CD14-positive monocyte (primary cell): ENCODE results near the gene ST7. TPM values are rescaled to one million over a fixed set of nuclear protein-coding genes. Genes with fewer than 3 reads are reported as not detected.

Source experiments
- DNase-seq, 3 donors: peaks; one replicate each; pipeline ENCODE4 v3.0.0-alpha.2; 2011 to 2022
- H2AFZ ChIP-seq: 2 replicates; pipeline ENCODE4 v1.6.0; 2012; ENCODE audit warnings: mild to moderate bottlenecking, low read depth, low read length, inconsistent platforms; ENCODE audit not compliant: insufficient read depth, poor library complexity, severe bottlenecking
- H3K27ac ChIP-seq, 2 donors: 1 replicate in 1 of 2; 2 replicates in 1 of 2; pipeline ENCODE4 v1.5.1; 2012 to 2013; ENCODE audit warnings: low read length in 2 of 2, control low read depth in 1 of 2, inconsistent platforms in 1 of 2, low read depth in 1 of 2, mild to moderate bottlenecking in 1 of 2
- H3K27me3 ChIP-seq, 2 donors: one replicate each; pipeline versions ENCODE4 v1.6.0 to v1.6.1; 2011 to 2013; ENCODE audit warnings: low read length in 2 of 2; ENCODE audit not compliant: control insufficient read depth in 2 of 2, insufficient read depth in 2 of 2
- H3K36me3 ChIP-seq, 2 donors: replicated peaks in 1 of 2; 1 replicate in 1 of 2; 2 replicates in 1 of 2; pipeline versions ENCODE4 v1.5.1 to v1.6.1; 2012 to 2013; ENCODE audit warnings: low read length in 2 of 2, control low read depth in 1 of 2, inconsistent platforms in 1 of 2, mild to moderate bottlenecking in 1 of 2; ENCODE audit not compliant: insufficient read depth in 2 of 2, control insufficient read depth in 1 of 2
- H3K4me1 ChIP-seq, 2 donors: 1 replicate in 1 of 2; 2 replicates in 1 of 2; pipeline versions ENCODE4 v1.5.1 to v1.6.1; 2012 to 2013; ENCODE audit warnings: low read length in 2 of 2, control low read depth in 1 of 2, inconsistent platforms in 1 of 2, mild to moderate bottlenecking in 1 of 2, moderate library complexity in 1 of 2; ENCODE audit not compliant: insufficient read depth in 2 of 2, control insufficient read depth in 1 of 2
- H3K4me2 ChIP-seq: replicated peaks from 2 replicates; pipeline ENCODE3; 2012; ENCODE audit warnings: low read length, moderate library complexity, mild to moderate bottlenecking; ENCODE audit not compliant: poor library complexity, severe bottlenecking; ENCODE audit errors: extremely low read depth
- H3K4me3 ChIP-seq, 3 experiments: fragments of 200-600 bp in 1 of 3; sonication (generic) in 1 of 3; replicated peaks in 1 of 3; 1 replicate in 2 of 3; 2 replicates in 1 of 3; pipeline ENCODE4 v1.5.1; 2011 to 2013; ENCODE audit warnings: low read length in 3 of 3, mild to moderate bottlenecking in 3 of 3, control low read depth in 2 of 3, low read depth in 2 of 3, inconsistent platforms in 1 of 3, moderate library complexity in 1 of 3
- H3K79me2 ChIP-seq: 2 replicates; pipeline ENCODE4 v1.6.0; 2012; ENCODE audit warnings: mild to moderate bottlenecking, control low read depth, inconsistent platforms, low read length, moderate library complexity; ENCODE audit not compliant: insufficient read depth
- H3K9ac ChIP-seq: 2 replicates; pipeline ENCODE4 v1.6.0; 2017; ENCODE audit warnings: low read length, mild to moderate bottlenecking; ENCODE audit not compliant: insufficient read depth, poor library complexity, severe bottlenecking
- H3K9me3 ChIP-seq, 2 donors: replicated peaks in 1 of 2; 1 replicate in 1 of 2; 2 replicates in 1 of 2; pipeline versions ENCODE4 v1.5.1 to v1.6.1; 2012 to 2013; ENCODE audit warnings: low read length in 2 of 2, control low read depth in 1 of 2; ENCODE audit not compliant: control insufficient read depth in 1 of 2, insufficient read depth in 1 of 2
- H4K20me1 ChIP-seq: 2 replicates; pipeline ENCODE4 v1.6.0; 2012; ENCODE audit warnings: mild to moderate bottlenecking, low read length, control low read depth, moderate library complexity; ENCODE audit not compliant: insufficient read depth
- H3K27ac Mint-ChIP-seq, 7 donors: one replicate each; pipeline ENCODE4 v1.8.0; 2020; ENCODE audit warnings: mild to moderate bottlenecking in 7 of 7, mixed read lengths in 7 of 7, moderate library complexity in 6 of 7, inconsistent platforms in 2 of 7
- H3K27me3 Mint-ChIP-seq, 3 donors: one replicate each; pipeline ENCODE4 v1.8.0; 2021 to 2022; ENCODE audit warnings: low read depth in 3 of 3, mild to moderate bottlenecking in 3 of 3, mixed read lengths in 3 of 3, moderate library complexity in 3 of 3, inconsistent platforms in 1 of 3
- H3K36me3 Mint-ChIP-seq, 2 donors: one replicate each; pipeline ENCODE4 v1.8.0; 2020; ENCODE audit warnings: mixed read lengths in 2 of 2, inconsistent platforms in 1 of 2, mild to moderate bottlenecking in 1 of 2
- H3K4me1 Mint-ChIP-seq: one replicate; pipeline ENCODE4 v1.8.0; 2020; ENCODE audit warnings: mild to moderate bottlenecking, mixed read lengths
- H3K4me3 Mint-ChIP-seq, 2 donors: one replicate each; pipeline ENCODE4 v1.8.0; 2020; ENCODE audit warnings: mild to moderate bottlenecking in 2 of 2, mixed read lengths in 2 of 2, moderate library complexity in 1 of 2
- H3K9me3 Mint-ChIP-seq, 7 donors: one replicate each; pipeline ENCODE4 v1.8.0; 2020 to 2022; ENCODE audit warnings: mixed read lengths in 7 of 7, mild to moderate bottlenecking in 6 of 7, moderate library complexity in 6 of 7, inconsistent platforms in 2 of 7
- CTCF ChIP-seq: fragments of 200-600 bp; IDR thresholded peaks from one replicate; pipeline ENCODE4 v1.8.0; 2022; ENCODE audit warnings: antibody characterized with exemption, mild to moderate bottlenecking
- WGBS: methylation state at CpG from one replicate; pipeline ENCODE4 v1.1.5; 2013; ENCODE audit warnings: missing lambda C conversion rate; ENCODE audit not compliant: insufficient coverage; 5-methylcytosine and 5-hydroxymethylcytosine counted together
- intact Hi-C, 2 donors: fragments of 100-400 bp; cut with micrococcal nuclease; formaldehyde crosslinking; loops; one replicate each; pipeline versions ENCODE4 v1.15.0 to v1.15.1; 2023
- polyA plus RNA-seq, 3 donors: library from polyadenylated mRNA; depleted of rRNA in 1 of 3; unstranded in 2 of 3; stranded (reverse) in 1 of 3; fragments of 300-500 nt in 2 of 3; fragments of >200 nt in 1 of 3; fragmentation: Illumina TruSeq in 2 of 3; gene quantifications; 1 replicate in 2 of 3; 2 replicates in 1 of 3; pipeline ENCODE4 v1.2.3, GENCODE V29; 2012 to 2021

The ST7 gene
- polyA plus RNA-seq, 3 donors, result 3.6 to 5.5 (median 4.1) TPM

- H2AFZ ChIP-seq, result no peak overlapping the region
- WGBS, result 17% methylated on average over 1 of the region's 3 CpGs
- no peaks in the 10 kb centered on the region for H3K79me2 ChIP-seq
- peaks cover 4 to 12% of the 10 kb centered on the region in 2 donors for H3K4me1 ChIP-seq
- H3K36me3 ChIP-seq, result no peaks in the 10 kb centered on the region
- H3K9ac ChIP-seq, result no peak overlapping the region
- Mint-ChIP-seq H3K27me3 (no peaks in the 10 kb centered on the region), H3K4me3 (no peak overlapping the region), H3K36me3 (peaks cover 0 to 2% of the 10 kb centered on the region in 2 donors), H3K9me3 (peaks cover 0 to 2% (median 0%) of the 10 kb centered on the region in 7 donors), H3K4me1 (peaks cover 19% of the 10 kb centered on the region), H3K27ac (no peak overlapping the region)
- H3K9me3 ChIP-seq, result no peaks in the 10 kb centered on the region
- no peak for DNase-seq
- intact Hi-C loops, result no loop called here
- TF ChIP-seq CTCF, result no peak
- H3K27me3 ChIP-seq, result no peaks in the 10 kb centered on the region
- H4K20me1 ChIP-seq, result no peaks in the 10 kb centered on the region
- H3K27ac ChIP-seq, result no peak overlapping the region
- no peak overlapping the region for H3K4me3 ChIP-seq
- H3K4me2 ChIP-seq, result no peak overlapping the region
Observed at GRCh38 chr7:116979430-116979829, 26.1 kb downstream of the ST7 start.

GRCh38 chr7:116980354-116980753 is 27.1 kb downstream of the ST7 start:
- Mint-ChIP-seq H3K36me3 (peaks cover 0 to 2% of the 10 kb centered on the region in 2 donors), H3K4me1 (peaks cover 19% of the 10 kb centered on the region), H3K4me3 (no peak overlapping the region), H3K27ac (no peak overlapping the region), H3K9me3 (no peaks in the 10 kb centered on the region), H3K27me3 (no peaks in the 10 kb centered on the region)
- TF ChIP-seq CTCF, result no peak
- no peaks in the 10 kb centered on the region for H4K20me1 ChIP-seq
- 100% methylated on average over 2 of the region's 4 CpGs for WGBS
- intact Hi-C loops, result loop anchor here in 1 of 2 donors (10.0 kb wide), 1 partner anchor 134 kb away; no protein-coding TSS in a partner anchor
- H3K9me3 ChIP-seq, result no peaks in the 10 kb centered on the region
- no peak overlapping the region for H3K9ac ChIP-seq
- no peaks in the 10 kb centered on the region for H3K27me3 ChIP-seq
- no peak overlapping the region for H3K4me2 ChIP-seq
- no peak for DNase-seq
- H3K4me1 ChIP-seq, result peaks cover 4 to 12% of the 10 kb centered on the region in 2 donors
- no peak overlapping the region for H2AFZ ChIP-seq
- no peaks in the 10 kb centered on the region for H3K36me3 ChIP-seq
- H3K4me3 ChIP-seq, result no peak overlapping the region
- no peak overlapping the region for H3K27ac ChIP-seq
- H3K79me2 ChIP-seq, result no peaks in the 10 kb centered on the region
